D341Med (cell line): ENCODE measurements around the gene SLC35F5.
"Not testable (repeated sequence)": the region's sequence is repeated elsewhere in the genome, so short reads cannot be mapped to it uniquely, and the experiment has no call there.

Experiments
- DNase-seq: peaks from one replicate; pipeline ENCODE4 v3.0.0; 2012; ENCODE audit warnings: low spot score

Gene SLC35F5

DNA sequence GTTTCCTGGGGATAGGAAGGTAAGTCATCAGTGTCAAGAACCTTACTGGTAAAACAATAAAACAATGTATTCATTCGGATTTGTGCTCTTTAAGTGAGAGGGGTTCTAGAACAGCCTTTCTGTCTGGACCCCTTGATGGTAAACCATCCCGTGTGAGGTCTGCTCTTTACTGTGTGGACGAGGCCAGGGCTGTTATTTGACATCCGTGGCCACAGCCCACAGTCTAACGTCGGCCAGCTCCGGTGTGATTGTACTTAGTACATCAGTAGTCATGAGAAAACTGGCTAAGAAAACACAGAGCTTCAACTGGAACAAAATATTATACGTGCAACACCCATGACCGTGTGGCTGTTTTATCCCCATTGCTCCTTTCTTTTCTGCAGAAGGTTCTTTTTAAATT, 62.0 kb downstream of the SLC35F5 start:
- DNase-seq = no peak

DNA sequence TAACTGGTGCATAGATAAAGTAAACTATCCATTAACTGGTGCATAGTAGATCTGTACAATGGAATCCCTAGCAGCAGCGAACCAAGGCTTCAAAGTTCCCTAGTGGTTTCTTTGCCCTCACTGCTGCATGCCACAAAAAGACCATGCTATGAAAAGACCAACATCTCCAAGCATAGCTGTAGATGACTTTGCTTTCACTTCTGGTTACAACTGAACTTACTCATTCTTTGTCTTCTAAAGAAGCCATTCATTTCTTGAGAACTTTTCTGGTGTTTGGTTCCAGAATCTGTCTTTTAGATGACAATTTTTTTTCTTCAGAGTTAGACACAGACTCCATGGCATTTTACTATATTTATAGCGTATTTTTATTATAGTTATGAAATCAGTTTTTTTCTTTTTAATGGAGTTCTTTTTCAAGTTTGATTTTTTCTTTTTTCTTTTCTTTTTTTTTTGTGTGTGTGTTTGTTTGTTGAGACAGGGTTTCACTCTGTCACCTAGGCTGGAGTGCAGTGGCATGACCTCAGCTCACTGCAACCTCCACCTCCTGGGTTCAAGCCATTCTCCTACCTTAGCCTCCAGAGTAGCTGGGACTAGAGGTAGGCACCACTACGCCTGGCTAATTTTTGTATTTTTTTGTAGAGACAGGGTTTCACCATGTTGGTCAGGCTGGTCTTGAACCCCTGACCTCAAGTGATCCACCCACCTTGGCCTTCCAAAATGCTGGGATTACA, 63.6 kb downstream of the SLC35F5 start:
- no peak for DNase-seq

DNA sequence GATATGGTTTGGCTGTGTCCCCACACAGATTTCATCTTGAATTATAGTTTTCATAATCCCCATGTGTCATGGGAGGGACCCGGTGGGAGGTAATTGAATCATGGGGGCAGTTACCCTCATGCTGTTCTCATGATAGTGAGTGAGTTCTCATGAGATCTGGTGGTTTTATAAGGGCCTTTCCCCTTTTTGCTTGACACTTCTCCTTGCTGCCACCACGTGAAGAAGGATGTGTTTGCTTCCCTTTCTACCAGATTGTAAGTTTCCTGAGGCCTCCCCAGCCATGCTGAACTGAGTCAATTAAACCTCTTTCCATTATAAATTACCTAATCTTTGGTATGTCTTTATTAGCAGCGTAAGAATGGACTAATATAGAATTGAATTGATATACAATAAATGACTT, 65.6 kb downstream of the SLC35F5 start:
- DNase-seq = not testable (repeated sequence)

DNA sequence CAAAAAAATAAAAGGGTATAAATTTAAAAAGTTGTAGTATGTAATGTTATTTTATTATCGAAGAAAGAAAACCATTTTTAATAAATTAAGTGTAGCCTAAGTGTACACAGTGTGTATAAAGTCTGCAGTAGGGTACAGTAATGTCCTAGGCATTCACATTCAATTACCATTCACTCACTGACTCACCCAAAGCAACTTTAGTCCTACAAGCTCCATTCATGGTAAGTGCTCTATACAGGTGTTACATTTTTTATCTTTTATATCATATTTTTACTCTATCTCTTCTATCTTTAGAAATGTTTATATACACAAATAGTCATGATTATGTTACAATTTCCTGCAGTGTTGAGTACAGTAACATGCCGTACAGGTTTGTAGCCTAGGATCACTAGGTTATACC, 69.9 kb downstream of the SLC35F5 start:
- DNase-seq = no peak

DNA sequence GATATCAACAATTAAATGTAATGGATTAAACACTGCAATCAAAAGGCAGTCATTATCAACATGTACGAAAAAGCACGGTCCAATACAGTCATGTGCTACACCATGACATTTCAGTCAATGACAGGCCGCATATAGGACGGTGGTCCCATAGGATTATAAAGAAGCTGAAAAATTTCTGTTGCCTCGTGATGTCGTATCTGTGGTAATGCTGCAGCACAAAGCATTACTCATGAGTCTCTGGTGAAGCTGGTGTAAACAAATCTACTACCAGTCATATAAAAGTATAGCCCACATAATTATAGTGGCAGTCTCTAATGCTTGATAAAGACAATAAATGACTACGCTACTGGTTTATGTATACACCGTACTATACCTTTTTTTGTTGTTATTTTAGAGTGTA, 71.0 kb downstream of the SLC35F5 start:
- DNase-seq = no peak

DNA sequence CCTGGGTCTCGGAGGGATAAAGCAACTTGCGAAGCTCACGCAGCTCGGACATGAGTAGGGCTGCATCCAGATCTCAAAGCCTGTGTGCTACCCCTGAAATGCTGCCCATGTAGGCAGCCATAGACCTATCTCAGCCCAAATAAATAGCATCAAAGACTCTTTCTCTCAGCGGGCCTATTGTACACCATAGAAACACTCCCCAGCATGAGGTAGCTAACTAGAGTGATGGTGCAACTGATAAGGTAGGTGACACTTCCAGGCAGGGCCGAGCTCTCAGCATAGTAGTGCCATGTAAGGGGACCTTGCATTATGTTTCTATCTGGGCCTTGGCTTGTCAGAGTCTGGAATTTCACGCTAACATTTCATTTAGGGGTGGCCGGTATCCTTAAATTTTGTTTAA, 77.0 kb downstream of the SLC35F5 start:
- no peak for DNase-seq

DNA sequence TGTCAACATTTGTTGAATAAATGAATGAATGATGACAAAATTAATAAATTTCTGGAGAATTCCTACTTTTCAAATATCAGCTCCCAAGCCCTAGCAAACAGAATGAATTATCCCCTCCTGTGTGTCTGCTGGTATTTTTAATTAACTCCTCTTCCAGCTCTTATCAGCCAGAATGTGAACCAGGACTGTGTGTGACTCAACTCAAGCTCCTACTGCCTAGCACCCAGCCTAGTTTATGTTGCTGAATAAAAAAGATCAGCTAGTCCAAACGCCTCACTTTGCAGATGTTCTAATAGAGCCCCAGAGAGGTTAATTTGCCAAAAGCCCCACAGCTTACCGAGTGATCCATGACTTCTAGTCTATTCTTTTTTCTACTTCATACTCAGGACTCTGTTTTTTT, 79.1 kb downstream of the SLC35F5 start:
- DNase-seq = no peak

DNA sequence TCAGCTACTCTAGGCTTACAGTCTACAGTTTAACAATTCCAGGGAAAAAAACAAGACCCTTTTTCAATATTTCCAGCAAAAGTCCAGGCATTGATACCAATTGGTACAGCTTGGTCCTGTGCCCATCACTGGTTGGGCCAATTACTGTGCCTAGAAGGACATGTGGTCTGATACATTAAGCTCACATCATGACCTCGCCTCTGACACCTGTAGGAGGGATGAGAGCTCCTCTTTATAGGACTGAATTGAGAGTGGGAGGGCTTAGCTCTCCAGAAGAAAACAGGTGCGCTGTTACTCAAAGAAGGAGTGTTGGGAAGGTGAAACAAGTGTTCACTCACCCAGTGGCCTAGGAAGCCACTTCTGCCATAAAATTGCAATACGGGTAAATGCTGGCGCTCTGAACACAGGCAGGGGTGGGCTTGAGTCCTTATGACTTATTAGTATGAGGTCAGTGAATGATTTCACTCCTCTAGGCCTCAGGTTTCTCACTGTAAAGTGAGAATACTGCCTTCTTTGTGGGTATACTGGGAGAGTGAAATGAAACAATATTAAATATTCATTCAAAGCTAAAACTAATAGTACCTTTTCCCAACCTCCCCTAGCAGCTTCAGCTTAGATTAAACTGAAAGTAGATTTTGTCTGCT, 79.7 kb downstream of the SLC35F5 start:
- no peak for DNase-seq

DNA sequence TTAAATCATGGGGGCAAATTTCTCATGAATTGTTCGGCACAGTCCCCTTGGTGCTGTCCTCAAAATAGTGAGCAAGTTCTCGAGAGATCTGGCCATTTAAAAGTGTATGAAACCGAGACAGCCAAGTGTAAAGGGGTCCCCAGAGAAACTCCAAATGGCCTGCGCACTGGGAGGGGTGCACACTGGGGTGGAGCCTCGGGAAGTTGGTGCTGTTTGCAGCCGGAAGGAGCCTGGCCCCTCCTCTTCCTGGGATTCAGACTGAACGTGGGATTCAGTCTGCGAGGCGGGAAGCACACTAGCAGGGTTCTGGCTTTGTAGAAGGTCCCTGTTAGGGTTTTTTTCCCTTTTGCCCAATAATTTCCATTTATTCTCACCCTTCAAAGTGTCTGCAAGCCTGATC, 80.6 kb downstream of the SLC35F5 start:
- DNase-seq = no peak

DNA sequence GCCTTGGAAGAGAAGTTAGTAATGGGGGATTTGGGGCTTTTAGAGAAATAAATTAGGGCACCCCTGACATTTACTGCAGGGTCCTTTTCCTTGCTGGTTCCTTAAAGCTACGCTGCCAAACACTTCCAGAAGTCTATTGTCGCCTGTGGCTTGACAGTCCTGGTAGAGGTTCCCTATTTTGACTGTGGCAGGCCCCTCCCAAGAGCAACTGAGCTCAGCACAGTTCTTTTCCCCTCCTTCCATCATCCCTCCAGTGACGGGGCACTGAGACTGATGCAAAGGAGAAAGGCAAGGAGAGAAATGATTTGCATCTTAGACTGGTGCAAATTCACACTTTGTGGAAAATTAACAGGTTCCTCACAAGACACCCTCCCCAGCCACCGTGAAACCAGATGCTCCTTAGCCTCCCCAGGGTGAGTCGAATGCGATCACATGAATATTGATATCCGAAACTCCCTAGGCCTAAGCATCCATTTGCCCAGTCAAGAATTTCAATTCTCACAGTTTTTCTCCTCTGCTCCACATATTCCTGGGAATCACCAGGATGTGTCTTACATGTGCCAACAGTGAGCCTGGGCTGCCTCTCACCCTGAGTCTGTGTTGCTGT, 84.0 kb downstream of the SLC35F5 start:
- DNase-seq = no peak

DNA sequence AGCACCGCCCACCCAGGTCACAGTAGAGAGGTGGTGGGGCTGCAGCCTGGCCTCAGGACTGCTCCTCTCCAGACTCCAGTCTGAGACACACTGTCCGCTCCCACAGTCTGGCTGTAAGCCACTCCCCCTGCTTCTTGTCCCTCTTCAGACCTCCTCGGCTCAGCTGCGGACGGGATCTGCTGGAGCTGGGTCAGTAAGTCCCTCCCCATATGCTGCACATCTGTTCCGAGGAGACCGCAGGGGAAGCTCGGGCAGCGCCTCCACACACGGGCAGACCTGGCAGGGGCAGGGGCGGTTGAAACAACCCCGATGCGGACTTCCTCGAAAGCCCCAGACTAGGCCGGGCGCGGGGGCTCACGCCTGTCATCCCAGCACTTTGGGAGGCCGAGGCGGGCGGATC, 87.4 kb downstream of the SLC35F5 start:
- not testable (repeated sequence) for DNase-seq

DNA sequence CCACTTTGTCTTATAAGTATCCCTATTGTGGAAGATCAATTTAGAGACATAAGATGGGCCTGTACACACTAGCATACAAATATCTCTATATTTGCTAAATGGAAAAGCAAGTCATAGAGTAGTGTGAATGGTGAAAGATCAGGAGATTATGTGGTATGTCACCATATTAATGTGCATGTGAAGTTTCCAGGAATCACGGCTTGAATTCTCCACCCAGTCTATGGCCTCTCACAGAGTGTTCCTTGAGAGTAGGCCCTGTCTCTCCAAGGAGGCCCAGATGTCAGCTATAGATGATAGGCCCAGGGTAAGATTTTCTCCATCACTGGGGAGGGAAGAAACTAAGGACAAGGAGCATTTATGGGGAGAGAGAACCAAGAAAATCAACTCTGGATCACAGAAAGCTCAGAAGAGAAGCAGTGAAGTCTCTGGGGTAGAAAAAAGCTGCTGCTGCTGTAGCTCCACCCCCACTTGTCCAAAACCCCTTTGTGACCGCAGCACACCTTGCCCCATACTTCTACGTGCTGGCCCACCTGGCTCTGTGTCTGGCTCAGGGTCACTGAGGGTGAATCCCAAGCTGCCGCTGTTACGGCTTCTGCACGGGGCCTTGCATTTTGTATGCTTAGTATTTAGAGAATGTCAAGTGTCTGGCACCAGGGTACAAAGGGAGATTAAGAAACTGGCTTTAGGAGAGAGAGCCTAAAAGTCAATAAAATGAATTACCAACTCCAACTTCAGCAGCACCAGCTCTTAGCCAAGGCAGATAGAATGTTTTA, 91.5 kb downstream of the SLC35F5 start:
- not testable (repeated sequence) for DNase-seq

DNA sequence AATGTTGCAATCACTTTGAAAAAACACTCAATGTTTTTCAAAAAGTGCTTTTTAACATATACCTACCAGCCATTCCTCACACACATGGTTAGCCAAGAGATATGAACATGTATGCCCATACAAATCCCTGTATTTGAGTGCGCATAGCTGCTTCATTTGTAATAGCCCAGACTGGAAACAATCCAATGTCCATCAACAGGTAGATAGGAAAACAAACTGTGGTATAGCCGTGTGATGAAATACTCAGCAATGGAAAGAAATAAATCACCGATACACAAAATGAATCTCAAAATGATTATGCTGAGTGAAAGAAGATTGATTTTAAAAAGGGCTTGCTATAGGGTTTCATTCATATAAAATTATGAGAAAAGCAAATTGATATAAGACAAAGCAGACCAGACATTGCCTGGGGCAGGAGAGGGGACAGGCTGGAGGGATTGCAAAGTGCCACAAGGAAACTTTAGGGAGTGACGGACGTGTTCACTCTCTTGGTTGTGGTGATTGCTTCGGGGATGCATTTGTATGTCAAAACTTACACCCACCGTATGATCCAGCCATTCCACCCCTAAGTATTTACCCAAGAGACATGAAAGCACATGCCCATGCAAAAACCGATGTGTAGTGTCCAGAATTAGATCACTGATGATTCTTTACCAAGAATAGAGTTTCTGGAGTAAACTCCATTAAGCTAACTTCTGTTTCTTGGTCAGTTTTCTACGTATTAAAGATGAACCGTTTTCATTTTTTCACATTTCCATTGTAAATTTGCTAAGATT, 93.0 kb downstream of the SLC35F5 start:
- DNase-seq = not testable (repeated sequence)
